A549 (cell line): ENCODE results near the gene DSTN.

ENCODE experiments used
- MYC ChIP-seq: IDR thresholded peaks from 2 replicates; pipeline ENCODE4 v1.6.1; 2012; ENCODE audit warnings: mild to moderate bottlenecking, inconsistent platforms, low read length, improper control_type of control experiment, borderline replicate concordance
- PHF8 ChIP-seq: fragments of 200-600 bp; sonication (generic); IDR thresholded peaks from 2 replicates; pipeline ENCODE4 v1.6.1; 2016; ENCODE audit warnings: low read depth, mild to moderate bottlenecking, antibody characterized with exemption, moderate library complexity, borderline replicate concordance
- POLR2A ChIP-seq: IDR thresholded peaks from 2 replicates; pipeline ENCODE4 v1.6.1; 2012; ENCODE audit warnings: mild to moderate bottlenecking, low read length
- TF ChIP-seq, protein P1 (sequence below): fragments of >200 bp; sonication (Bioruptor Twin); formaldehyde crosslinking; IDR thresholded peaks from 3 replicates; pipeline ENCODE4 v1.5.1; 2016
- TF ChIP-seq, protein P2 (sequence below): IDR thresholded peaks from 2 replicates; pipeline ENCODE4 v1.6.1; 2012

DNA sequence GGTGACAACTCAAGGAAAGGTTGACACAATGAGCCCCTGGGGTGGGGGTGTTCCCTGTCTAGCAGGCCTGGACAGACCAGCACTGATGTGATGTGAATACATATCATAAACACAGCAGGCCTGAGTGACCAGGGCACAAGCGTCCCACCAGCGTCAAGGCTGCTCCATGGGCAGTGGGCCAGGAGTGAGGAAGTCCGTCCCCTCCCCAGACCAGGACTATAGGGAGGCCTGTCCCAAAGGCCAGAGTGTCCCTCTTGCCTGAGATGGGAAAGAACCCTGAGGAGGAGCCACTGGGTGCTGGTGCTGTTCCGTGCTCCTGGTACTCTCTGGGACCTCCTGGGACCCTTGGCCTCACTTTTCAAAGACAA, 67.5 kb downstream of the DSTN start:
- TF ChIP-seq, protein P1, sequence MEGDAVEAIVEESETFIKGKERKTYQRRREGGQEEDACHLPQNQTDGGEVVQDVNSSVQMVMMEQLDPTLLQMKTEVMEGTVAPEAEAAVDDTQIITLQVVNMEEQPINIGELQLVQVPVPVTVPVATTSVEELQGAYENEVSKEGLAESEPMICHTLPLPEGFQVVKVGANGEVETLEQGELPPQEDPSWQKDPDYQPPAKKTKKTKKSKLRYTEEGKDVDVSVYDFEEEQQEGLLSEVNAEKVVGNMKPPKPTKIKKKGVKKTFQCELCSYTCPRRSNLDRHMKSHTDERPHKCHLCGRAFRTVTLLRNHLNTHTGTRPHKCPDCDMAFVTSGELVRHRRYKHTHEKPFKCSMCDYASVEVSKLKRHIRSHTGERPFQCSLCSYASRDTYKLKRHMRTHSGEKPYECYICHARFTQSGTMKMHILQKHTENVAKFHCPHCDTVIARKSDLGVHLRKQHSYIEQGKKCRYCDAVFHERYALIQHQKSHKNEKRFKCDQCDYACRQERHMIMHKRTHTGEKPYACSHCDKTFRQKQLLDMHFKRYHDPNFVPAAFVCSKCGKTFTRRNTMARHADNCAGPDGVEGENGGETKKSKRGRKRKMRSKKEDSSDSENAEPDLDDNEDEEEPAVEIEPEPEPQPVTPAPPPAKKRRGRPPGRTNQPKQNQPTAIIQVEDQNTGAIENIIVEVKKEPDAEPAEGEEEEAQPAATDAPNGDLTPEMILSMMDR, result no peak
- TF ChIP-seq POLR2A, result no peak
- no peak for TF ChIP-seq MYC
- no peak for TF ChIP-seq PHF8
- TF ChIP-seq, protein P2, sequence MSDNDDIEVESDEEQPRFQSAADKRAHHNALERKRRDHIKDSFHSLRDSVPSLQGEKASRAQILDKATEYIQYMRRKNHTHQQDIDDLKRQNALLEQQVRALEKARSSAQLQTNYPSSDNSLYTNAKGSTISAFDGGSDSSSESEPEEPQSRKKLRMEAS, result no peak
